Tibial nerve (tissue), 4 donors: ENCODE measurements around the gene OAS1. TPM values are rescaled to one million over a fixed set of nuclear protein-coding genes. Genes with fewer than 3 reads are reported as not detected.

ENCODE experiments used
- DNase-seq, 2 donors: peaks; one replicate each; pipeline ENCODE4 v3.0.0-alpha.2; 2019; ENCODE audit warnings: low spot score in 2 of 2
- H3K27ac ChIP-seq, 4 donors: fragments of 200-600 bp; sonication (generic) in 3 of 4; one replicate each; pipeline ENCODE4 v1.5.1; 2017 to 2019; ENCODE audit warnings: mild to moderate bottlenecking in 1 of 4
- H3K27me3 ChIP-seq, 2 donors: fragments of 200-600 bp; sonication (generic) in 1 of 2; one replicate each; pipeline versions ENCODE4 v1.5.1 to v1.6.0; 2017 to 2019
- H3K36me3 ChIP-seq, 3 donors: fragments of 200-600 bp; sonication (generic); one replicate each; pipeline ENCODE4 v1.5.1; 2018 to 2019
- H3K4me1 ChIP-seq, 4 donors: fragments of 200-600 bp; sonication (generic) in 3 of 4; one replicate each; pipeline ENCODE4 v1.5.1; 2017 to 2019
- H3K4me3 ChIP-seq, 4 donors: fragments of 200-600 bp; sonication (generic) in 3 of 4; one replicate each; pipeline ENCODE4 v1.5.1; 2017 to 2019; ENCODE audit warnings: mild to moderate bottlenecking in 1 of 4, moderate library complexity in 1 of 4
- H3K9me3 ChIP-seq, 4 donors: fragments of 200-600 bp; sonication (generic) in 3 of 4; one replicate each; pipeline ENCODE4 v1.5.1; 2017 to 2019
- CTCF ChIP-seq, 5 experiments: fragments of 200-600 bp in 3 of 5; fragments of 450-650 bp in 2 of 5; sonication (generic) in 3 of 5; IDR thresholded peaks; one replicate each; pipeline ENCODE4 v1.5.1; 2016 to 2019; ENCODE audit warnings: antibody characterized with exemption in 5 of 5, mild to moderate bottlenecking in 3 of 5, moderate library complexity in 2 of 5
- EP300 ChIP-seq, 2 donors: sonication (generic); formaldehyde crosslinking; IDR thresholded peaks; one replicate each; pipeline ENCODE4 v1.6.1; 2017; ENCODE audit warnings: antibody characterized with exemption in 2 of 2, mild to moderate bottlenecking in 1 of 2
- POLR2A ChIP-seq, 2 donors: fragments of 450-650 bp; IDR thresholded peaks; one replicate each; pipeline ENCODE4 v1.6.1; 2017; ENCODE audit warnings: antibody characterized with exemption in 2 of 2, mild to moderate bottlenecking in 2 of 2, moderate library complexity in 2 of 2
- WGBS, 2 donors: methylation state at CpG; one replicate each; pipeline ENCODE4 v1.1.5; 2018; 5-methylcytosine and 5-hydroxymethylcytosine counted together
- total RNA-seq, 4 donors: library from RNA; depleted of rRNA; stranded (reverse); fragments of >200 nt; gene quantifications; one replicate each; pipeline ENCODE4 v1.1.0, GENCODE V29; 2016

OAS1 gene
- total RNA-seq, 4 donors from 2014 or later, result 8.2 to 22.8 (median 11.3) TPM

- H3K27ac ChIP-seq, result no peak overlapping the region
- H3K27me3 ChIP-seq, result no peaks in the 10 kb centered on the region
- H3K36me3 ChIP-seq, result peaks cover 0 to 9% (median 0%) of the 10 kb centered on the region in 3 donors
- DNase-seq, result no peak
- TF ChIP-seq CTCF (IDR thresholded peaks at IDR 0.05) (no peak), POLR2A (IDR thresholded peaks at IDR 0.05) (no peak), EP300 (IDR thresholded peaks at IDR 0.05) (no peak)
- H3K4me3 ChIP-seq, result no peak overlapping the region
- WGBS, 2 donors, result 41 to 52% methylated on average over 6 of the region's 6 CpGs
- no peaks in the 10 kb centered on the region for H3K4me1 ChIP-seq
- peaks cover 0 to 6% (median 0%) of the 10 kb centered on the region in 4 donors for H3K9me3 ChIP-seq
These were observed 25.8 kb downstream of the OAS1 start for GRCh38 chr12:112932485-112933128.

- Histone ChIP-seq H3K27me3 (no peaks in the 10 kb centered on the region), H3K4me1 (no peaks in the 10 kb centered on the region), H3K36me3 (peaks cover 0 to 4% (median 0%) of the 10 kb centered on the region in 3 donors), H3K9me3 (peaks cover 0 to 1% (median 0%) of the 10 kb centered on the region in 4 donors), H3K4me3 (no peak overlapping the region), H3K27ac (no peak overlapping the region)
- DNase-seq, result no peak
- WGBS, 2 donors, result 69 to 70% methylated on average over 2 of the region's 2 CpGs
- no peak for TF ChIP-seq CTCF (IDR thresholded peaks at IDR 0.05)
These were observed 26.4 kb downstream of the OAS1 start for GRCh38 chr12:112933129-112933505.

- peaks cover 3 to 22% (median 13%) of the 10 kb centered on the region in 4 donors for H3K4me1 ChIP-seq
- TF ChIP-seq EP300 (IDR thresholded peaks at IDR 0.05) (no peak), POLR2A (IDR thresholded peaks at IDR 0.05) (no peak), CTCF (IDR thresholded peaks at IDR 0.05) (no peak)
These were observed 29.5 kb downstream of the OAS1 start for GRCh38 chr12:112936264-112936663.

GRCh38 chr12:112936927-112937326 lies 30.2 kb downstream of the OAS1 start:
- Histone ChIP-seq H3K27me3 (no peaks in the 10 kb centered on the region), H3K9me3 (no peaks in the 10 kb centered on the region), H3K4me3 (no peak overlapping the region), H3K27ac (no peak overlapping the region), H3K4me1 (peaks cover 3 to 22% (median 13%) of the 10 kb centered on the region in 4 donors), H3K36me3 (no peaks in the 10 kb centered on the region)
- WGBS, 2 donors, result 51 to 67% methylated on average over 2 of the region's 2 CpGs
- TF ChIP-seq POLR2A (IDR thresholded peaks at IDR 0.05) (no peak), EP300 (IDR thresholded peaks at IDR 0.05) (no peak), CTCF (IDR thresholded peaks at IDR 0.05) (no peak)
- no peak for DNase-seq

More at GRCh38 chr12:112936264-112936663, 29.5 kb downstream of the OAS1 start:
- no peaks in the 10 kb centered on the region for H3K36me3 ChIP-seq
- 71 to 80% methylated on average over 1 of the region's 1 CpG for WGBS, 2 donors
- no peaks in the 10 kb centered on the region for H3K27me3 ChIP-seq
- DNase-seq, result no peak
- H3K4me3 ChIP-seq, result no peak overlapping the region
- no peak overlapping the region for H3K27ac ChIP-seq
- no peaks in the 10 kb centered on the region for H3K9me3 ChIP-seq

- WGBS, 2 donors, result 8 to 13% methylated on average over 39 to 49 of the region's 50 CpGs
- TF ChIP-seq CTCF (IDR thresholded peaks at IDR 0.05) (no peak), EP300 (IDR thresholded peaks at IDR 0.05) (peak; percentile 26 to 65)
- peak within 1 kb of the TSS; percentile 51 to 83 (median 80) for H3K4me3 ChIP-seq
These were observed 31.3 kb downstream of the OAS1 start, which contains the start of gene OAS3 for GRCh38 chr12:112937741-112938719. Gene OAS3 (plus strand): TSS chr12:112938474. CDS start chr12:112938531, 57 bp downstream.

More at GRCh38 chr12:112937741-112938719, 31.3 kb downstream of the OAS1 start, which contains the start of gene OAS3:
- Histone ChIP-seq H3K27me3 (no peaks in the 10 kb centered on the region), H3K9me3 (no peaks in the 10 kb centered on the region), H3K36me3 (no peaks in the 10 kb centered on the region), H3K4me1 (peaks cover 3 to 22% (median 13%) of the 10 kb centered on the region in 4 donors), H3K27ac (peak within 1 kb of the TSS in 3 of 4 donors; percentile 73 to 84 (median 75))
- DNase-seq, result peak; percentile 72 to 78
